HG02870 (cell line): ENCODE measurements around the gene ADGRV1.
"Not testable (repeated sequence)": the region's sequence is repeated elsewhere in the genome, so short reads cannot be mapped to it uniquely, and the experiment has no call there.

Experiments
- ATAC-seq: cut with Tn5 transposase; IDR thresholded peaks from one replicate; pipeline ENCODE4 v1.9.1; 2021; ENCODE audit warnings: mild to moderate bottlenecking, moderate library complexity; ENCODE audit not compliant: unreplicated experiment

ADGRV1 gene

DNA sequence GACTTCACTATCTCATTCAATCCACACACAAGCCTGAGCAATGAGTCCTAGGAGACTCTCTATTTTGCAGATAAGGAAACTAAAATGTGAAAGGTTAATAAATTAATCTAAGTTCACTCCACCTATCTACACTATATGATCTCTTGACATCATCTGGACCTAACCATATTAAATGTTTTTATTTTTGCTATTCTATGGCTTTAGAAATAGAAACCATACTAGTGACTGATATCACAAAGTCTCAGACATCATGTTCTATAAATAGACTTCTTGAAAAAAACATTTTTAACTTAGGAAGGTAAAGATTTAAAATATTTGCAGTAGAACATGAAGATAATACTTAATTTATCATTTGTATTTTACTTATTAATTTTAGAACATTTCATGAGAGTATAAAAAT, 9.4 kb upstream of the ADGRV1 start:
- no peak for ATAC-seq

DNA sequence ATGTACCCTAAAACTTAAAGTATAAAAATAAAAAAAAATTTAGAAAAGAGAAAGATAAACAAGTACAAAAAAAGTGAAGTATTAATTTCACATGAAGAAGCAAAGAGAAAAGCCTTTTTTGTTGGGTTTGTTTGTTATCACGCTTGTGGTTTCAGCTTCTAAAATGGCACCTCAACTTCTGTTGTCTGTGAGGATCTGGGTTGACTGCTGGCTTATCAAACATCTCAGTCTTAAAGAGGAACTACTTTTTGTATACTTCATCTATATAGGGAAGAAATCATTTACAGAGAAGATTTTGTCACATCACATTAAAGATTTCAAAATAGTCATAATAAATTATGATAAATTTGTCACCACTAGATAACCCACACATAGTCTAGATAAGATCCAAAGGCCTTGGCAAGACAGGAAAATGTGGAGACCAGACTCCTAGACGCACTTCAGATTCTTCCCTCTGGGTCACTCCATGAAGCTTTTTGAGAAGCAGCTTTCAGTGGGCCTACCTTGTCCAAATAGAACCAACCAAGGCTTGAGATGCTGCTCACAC, 8.8 kb upstream of the ADGRV1 start:
- ATAC-seq: no peak

DNA sequence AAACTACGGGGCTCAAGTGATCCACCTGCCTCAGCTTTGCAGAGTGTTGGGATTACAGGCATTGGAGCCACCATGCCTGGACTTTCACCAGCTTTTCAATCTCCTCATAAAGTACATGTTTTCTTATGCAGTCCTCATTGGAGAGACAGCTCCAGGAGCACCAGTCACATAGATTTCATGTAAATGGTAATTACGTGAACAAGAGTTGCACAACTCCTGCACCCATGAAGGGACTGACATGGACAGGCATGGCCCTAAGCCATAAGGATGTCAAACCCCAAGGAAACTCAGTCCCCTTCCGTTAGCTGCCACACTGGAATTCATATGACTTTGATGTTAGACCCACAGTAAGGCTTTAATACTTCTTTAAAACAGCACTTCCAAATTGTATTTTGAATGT, 7.6 kb upstream of the ADGRV1 start:
- no peak for ATAC-seq

DNA sequence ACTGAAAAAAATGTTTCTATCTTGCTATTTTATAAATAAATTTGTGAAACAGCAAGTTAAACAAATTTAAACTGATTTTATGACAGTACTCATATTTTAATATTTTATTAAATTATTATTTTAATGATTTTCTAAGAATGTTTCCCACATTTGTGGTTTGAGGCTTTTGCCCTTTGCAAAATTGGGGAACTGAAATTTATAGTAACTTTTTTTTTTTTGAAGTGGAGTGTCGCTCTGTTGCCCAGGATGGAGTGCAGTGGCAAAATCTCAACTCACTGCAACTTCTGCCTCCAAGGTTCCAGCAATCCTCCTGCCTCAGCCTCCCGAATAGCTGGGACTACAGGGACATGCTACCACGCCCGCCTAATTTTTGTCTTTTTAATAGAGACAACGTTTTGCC, 7.2 kb upstream of the ADGRV1 start:
- ATAC-seq: no peak

DNA sequence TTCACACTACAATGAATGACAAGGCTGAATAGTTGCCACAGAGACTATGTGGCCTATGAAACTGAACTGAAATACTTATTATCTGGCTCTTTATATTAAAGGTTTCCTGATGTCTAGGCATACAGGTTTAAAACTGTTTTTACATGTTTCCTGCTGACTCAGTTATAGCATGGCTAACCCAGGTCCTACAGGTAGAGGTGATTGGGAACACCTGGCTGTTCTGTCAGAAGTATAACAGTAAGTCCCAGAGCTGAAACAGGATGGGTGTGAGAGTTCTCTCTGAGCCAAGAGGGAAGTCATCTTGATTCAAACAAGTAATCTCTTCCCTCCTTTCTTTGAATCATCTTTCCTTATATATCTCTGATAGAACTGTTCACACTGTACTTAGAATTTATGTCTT, 4.9 kb upstream of the ADGRV1 start:
- no peak for ATAC-seq

DNA sequence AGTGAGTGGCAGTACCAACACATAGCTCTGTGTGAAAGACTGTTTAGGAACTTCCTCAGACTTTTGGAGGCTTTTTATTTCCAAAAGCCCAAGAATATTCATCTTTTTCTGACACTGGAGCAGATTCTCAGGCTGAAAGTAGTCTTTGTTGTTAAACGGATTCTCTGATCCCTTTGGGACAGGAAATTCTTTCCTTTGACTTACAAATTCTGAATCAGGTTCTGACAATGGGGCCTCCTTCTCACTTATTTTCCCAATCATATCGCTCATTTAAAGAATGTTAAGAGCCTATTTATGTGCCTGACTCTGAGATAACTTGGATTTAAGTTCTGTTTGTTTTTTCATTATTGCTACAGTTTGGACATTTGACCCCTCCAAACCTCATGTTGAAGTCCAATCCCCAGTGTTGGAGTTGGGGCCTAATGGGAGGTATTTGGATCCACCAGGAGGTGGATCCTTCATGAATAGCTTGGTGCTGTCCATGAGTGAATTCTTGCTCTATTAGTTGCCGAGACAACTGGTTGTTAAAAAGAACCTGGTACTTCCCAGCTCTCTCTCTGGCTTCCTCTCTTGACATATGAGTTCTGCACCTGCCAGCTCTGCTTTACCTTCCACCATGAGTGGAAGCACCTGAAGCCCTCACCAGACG, 4.1 kb upstream of the ADGRV1 start:
- no peak for ATAC-seq

DNA sequence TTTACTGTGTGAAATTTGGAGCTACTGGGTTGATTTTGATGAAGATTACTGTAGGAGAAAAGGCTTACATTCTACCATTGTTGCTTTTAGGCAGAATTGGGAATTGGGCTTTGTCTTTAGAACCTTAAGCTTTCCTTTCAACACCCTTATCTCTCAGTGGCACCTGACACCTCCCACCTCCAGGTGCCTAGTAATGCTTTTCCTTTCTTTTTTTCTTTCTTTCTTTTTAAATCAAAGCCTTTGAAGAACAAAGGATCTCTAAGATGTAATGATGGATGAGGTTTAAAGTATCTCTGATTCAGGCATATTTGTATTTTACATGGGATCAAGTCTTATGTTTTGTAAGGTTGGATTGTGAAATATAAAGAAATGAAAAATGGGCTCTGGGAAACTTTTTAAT, 2.9 kb upstream of the ADGRV1 start:
- no peak for ATAC-seq

DNA sequence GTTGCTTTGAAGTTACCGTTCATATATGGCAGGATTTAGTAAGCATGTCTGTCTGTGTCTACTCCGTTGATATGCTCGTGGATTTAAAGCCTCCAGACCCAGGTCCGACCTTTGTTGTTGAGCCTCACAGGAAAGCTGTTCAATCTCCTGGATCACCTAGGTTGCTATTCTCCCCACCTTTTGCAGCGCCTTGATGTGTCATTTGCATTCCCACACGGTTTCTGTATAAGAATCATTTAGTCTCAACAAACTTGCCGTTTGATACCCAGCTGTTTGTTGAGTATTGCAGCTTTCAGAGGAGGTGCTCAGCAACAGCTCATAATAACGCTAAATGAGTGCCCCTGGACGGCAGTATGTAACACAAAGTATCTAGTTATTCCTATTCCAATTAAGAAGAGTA, 1.2 kb upstream of the ADGRV1 start:
- ATAC-seq: no peak

DNA sequence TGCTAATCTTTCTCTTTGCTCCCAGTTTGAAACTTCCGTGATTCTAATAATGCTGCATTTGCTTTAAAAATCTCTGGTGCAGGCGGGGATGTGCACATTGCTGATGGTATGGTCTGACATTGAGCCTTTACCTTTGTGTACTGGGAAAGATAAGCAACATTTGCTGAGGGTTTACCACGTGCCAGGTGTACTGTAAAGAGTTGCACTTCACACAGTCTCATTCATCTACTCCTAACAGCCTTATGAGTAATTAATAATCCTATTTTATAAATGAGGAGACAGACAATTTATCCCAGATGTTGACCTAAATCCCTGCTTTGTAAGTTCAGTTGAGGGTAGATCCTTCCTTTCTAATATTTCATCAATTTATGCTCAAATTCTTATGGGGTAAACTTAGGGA, 726 bp upstream of the ADGRV1 start:
- ATAC-seq: no peak

DNA sequence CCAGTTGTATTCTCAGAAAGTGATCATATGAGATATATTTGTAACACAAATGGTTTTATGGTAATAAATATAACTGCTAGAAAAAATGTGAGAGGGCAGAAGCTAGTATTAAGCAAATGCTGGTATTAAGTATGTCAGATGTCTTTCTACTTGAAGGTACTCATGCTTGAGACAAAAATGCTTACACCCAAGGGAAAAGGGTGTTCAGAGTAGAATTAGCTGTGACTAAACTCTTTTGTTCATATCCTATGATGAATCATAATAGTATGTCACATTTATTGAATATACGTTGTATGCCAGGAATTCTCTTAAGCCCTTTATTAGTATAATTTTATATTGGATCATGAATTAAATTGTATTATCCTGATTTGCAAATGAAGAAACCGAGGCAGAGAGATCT, 2.2 kb downstream of the ADGRV1 start:
- ATAC-seq: no peak

DNA sequence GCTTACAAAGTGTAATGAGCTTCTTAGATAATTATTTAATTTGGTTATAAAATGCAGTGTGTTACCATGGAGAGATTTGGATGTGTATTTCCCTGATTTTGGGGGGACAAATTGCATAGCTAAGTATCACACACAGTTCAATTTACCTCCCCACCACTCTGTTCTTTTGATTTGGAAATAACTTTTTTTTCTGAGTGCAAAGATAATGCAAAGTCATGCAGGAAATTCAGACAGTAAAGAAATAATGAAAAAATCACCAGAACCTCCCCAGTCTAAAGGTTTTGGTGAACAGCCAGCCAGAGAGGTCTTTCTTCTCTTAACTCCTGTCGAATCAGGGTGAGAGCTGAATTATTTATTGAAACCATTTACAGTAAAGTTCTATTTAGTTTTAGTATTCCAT, 3.2 kb downstream of the ADGRV1 start:
- ATAC-seq: no peak

DNA sequence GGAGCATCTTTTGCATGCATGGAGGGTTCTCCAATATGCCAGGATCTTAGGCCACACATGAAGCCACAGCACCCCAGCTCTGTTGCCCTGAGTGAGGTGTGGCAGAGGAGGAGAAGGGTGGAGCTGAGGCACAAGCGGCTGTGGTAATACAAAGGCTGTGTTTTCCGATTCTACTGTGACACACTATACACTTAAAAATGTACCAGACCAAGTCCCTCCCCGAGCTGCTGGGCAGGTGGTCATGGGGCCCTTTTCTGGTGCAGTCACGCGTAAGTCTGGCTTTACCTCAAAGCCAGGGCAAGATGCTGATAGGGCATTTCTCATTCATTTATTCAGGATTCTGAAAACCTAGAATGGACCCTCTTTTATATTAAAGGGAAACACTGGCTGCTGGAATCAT, 3.7 kb downstream of the ADGRV1 start:
- no peak for ATAC-seq

DNA sequence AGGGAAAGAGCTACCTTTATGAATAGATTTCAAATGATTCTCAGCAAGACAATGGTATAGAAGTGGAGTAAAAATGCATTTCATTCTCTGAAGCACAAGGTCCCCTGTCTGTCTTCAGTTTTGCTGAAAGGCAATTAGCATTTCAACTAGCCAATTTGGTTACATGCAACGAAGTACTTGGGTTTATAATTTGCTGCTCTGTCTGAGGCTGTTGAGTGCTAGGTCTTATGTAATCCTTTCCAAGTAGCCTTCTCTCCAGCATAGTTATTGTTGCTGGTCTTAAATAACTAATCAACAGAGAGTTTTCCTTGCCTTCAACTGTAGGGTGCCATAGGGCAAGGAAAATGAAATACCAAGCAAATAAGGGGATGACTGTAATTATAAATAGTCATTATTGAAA, 4.5 kb downstream of the ADGRV1 start:
- no peak for ATAC-seq

DNA sequence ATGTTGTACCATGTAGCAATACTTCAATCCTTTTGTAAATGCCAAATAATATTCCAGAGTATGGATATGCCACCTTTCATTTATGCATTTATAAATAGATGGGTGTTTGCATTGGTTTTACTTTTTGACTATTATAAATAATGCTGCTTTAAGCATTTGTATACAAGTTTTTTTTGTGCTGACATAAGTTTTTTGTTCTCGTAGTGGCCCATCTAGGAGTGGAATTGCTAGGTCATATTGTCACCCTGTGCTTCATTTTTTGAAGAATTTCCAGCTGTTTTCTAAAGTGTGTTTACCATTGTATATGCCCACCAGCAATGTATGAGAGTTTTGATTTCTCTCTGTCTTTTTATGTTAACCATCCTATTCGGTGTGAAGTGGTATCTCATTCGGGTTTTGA, 6.9 kb downstream of the ADGRV1 start:
- ATAC-seq: no peak

DNA sequence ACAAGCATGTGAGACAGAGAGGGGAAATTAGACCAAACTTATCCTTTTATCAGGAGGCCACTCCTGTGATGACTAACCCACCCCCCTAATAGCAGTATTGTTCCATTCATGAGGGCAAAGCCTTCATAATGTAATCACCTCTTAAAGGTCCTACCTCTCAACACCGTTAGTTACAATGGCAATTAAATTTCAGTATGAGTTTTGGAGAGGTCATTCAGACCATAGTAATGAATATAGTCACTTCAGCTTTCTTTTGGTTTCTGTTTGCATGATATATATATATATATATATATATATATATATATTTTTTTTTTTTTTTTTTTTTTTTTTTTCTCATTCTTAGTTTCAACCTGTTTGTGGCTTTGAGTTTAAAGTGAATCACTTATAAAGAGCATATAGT, 10.5 kb downstream of the ADGRV1 start:
- ATAC-seq: no peak

DNA sequence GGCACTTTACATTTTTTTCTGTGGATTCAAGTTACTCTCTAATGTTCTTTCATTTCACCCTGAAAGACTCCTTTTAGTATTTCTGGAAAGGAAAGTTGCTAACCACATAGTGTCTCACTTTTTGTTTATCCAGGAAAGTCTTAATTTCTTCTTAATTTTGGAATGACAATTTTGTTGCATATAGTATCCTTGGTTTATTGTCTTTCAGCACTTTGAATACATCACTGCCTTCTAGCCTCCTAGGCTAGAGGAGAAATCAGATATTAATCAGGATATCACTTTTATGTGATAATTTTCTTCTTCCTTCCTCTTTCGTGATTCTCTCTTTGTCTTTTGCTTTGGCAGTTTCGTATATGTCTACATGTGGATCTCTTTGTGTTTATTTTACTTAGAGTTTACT, 11.4 kb downstream of the ADGRV1 start:
- no peak for ATAC-seq

DNA sequence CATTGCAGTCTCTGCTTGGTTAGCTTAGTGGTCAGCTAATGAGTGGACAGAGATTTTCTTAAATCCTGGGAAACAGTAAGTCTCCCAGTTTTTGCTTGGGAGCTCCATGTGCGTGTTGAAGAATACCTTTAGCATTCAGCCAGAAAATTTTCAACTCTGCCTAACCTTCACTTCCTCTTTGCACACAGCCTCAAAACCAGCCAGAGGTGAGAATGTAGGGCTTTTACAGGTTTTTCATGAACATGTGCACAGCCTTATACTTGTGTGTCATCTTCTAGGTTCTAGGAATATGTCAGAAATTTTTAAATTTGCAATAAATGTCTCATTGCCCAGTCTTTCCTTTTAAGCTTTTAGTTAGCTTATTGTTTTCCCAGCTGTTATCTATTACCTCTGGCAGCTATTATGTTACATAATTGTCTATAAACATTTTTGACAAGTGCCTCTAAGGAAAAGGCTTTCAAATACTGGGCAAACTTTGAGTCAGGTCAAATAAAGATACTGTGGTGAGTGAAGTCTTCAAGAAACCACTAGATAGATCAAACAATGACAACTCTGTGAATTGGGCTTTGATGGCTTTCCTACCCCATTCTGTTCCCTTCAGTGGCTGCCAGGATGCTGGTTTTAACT, 12.7 kb downstream of the ADGRV1 start:
- ATAC-seq: no peak

DNA sequence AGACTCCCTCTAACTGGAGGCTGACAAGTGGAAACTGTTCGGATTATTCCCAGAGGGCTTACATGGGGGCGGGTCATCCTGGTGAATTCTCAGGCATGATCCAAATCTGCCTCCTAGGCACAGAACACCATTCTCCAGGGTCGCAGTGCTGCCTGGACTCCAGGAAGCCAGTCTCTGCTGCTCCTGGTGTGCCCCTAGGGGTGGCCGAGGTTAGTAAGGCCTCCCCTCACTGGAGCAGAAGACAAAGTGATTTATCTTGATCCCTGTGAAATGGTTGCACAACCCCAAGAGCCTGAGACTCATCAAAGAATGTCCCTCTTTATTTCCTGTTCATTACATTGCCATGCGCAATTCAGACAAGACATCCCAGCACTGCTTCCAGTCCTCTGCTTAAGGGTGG, 17.1 kb downstream of the ADGRV1 start:
- no peak for ATAC-seq

DNA sequence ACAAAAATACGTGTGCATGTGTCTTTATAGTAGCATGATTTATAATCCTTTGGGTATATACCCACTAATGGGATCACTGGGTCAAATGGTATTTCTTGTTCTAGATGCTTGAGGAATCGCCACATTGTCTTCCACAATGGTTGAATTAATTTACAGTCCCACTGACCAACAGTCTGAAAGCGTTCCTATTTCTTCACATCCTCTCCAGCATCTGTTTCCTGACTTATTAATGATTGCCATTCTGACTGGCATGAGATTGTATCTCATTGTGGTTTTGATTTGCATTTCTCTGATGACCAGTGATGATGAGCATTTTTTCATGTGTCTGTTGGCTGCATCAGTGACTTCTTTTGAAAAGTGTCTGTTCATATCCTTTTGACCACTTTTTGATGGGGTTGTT, 18.0 kb downstream of the ADGRV1 start:
- not testable (repeated sequence) for ATAC-seq

DNA sequence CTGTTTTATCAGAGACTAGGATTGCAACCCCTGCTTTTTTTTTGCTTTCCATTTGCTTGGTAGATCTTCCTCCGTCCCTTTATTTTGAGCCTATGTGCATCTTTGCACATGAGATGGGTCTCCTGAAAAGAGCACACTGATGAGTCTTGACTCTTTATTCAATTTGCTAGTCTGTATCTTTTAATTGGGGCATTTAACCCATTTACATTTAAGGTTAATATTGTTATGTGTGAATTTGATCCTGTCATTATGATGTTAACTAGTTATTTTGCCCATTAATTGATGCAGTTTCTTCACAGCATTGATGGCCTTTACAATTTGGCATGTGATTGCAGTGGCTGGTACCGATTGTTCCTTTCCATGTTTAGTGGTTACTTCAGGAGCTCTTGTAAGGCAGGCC, 21.3 kb downstream of the ADGRV1 start:
- ATAC-seq: not testable (repeated sequence)

DNA sequence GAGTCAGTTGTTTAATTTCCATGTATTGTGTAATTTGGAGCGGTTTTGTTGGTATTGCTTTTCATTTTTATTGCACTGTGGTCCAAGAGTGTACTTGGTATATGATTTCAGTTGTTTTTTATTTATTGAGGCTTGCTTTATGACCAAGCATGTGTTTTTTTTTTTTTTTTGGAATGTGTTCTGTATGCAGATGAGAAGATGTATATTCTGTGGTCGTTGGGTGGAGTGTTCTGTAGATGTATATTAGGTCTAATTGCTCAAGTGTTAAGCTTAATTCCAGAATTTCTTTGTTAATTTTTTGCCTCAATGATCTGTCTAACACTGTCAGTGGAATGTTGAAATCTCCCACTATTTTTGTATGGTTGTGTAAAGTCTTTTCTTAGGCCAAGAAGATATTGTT, 23.4 kb downstream of the ADGRV1 start:
- ATAC-seq: no peak

DNA sequence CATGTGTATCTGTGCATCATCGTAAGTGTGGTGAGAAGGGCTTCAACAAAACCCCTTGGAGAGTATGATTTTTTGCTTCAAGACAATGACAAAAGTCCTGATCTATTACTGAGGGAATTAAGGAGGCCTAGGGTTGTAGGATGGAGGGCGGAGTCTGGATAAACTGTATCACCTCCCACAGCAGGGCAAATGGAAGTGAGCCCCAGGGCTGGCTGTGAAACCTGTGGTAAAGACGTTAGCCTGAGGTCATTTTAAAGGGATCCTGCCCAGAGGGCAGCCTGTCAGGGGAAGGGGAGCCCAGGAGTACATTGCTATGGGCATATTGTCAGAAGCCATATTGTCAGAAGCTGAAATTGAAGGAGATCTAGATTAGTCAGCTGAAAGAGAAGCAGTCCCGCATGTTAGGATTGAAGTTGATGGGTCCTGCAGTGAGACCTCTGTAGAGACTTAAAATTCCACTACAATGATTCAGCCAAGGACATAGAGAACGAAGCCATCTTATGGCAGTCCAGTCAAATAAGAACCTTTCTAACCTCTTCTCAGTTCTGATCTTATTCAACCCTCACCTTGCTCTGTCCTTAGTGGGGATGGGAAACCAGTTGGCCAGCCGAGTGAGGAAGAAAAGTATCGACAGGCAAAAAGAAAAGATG, 26.9 kb downstream of the ADGRV1 start:
- no peak for ATAC-seq
